Measurements from ENCODE around the gene KCNIP4.
"Not testable (repeated sequence)": the region's sequence is repeated elsewhere in the genome, so short reads cannot be mapped to it uniquely, and the experiment has no call there.

The KCNIP4 gene

GRCh38 chr4:20754036-20754435 is 1194.5 kb downstream of the KCNIP4 start:
- DNase-seq (ENCODE audit: low spot score), result peak; percentile 12

GRCh38 chr4:20752641-20753040 is 1195.9 kb downstream of the KCNIP4 start:
- DNase-seq (ENCODE audit: low spot score), result no peak

- DNase-seq (ENCODE audit: low spot score), result not testable (repeated sequence)
Observed at GRCh38 chr4:20746000-20746399, 1202.6 kb downstream of the KCNIP4 start.

GRCh38 chr4:20735931-20736330 is 1212.6 kb downstream of the KCNIP4 start:
- no peak for DNase-seq (ENCODE audit: low spot score)

DNA sequence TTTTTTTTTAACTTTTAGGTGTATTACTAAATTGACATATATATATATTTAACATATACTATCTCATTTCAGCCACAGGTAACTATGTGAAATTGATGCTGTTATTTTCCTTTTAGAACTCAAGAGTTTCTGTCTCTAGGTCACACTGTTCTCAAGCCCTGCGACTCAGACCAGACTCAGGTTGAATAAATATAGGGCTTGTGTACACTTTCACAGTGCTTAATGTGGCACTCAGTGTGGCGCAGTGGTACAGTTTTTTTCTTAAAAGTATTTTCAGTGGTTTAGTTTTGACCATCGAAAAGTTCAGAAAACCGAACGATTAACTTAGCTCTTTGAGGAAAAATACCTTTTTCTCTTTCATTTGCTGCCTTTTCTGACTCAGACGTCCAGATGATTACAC is 1223.7 kb downstream of the KCNIP4 start:
- no peak for DNase-seq (ENCODE audit: low spot score)

- no peak for DNase-seq (ENCODE audit: low spot score)
Observed at GRCh38 chr4:20723463-20723862, 1225.1 kb downstream of the KCNIP4 start.

- DNase-seq (ENCODE audit: low spot score), result no peak
Observed at GRCh38 chr4:20723019-20723418, 1225.6 kb downstream of the KCNIP4 start.

DNA sequence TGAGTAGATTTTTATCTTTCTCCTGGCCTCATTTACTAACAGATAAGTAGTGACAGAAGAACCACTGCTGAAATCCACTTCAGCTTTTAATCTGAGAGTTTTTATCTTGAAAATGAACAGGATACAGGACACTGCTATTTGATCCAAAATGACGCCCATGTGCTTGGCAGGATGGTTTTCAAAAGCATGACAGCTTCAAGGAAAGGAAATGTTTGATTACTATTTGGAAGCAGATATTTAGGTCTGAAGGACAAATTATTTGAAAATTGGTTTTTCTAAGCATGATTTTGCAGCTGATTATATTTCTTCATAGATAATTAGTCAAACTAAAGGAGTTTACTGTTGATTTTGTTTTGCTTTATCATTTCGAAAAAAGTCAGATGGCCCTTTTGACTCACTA is 1237.2 kb downstream of the KCNIP4 start:
- no peak for DNase-seq (ENCODE audit: low spot score)

- DNase-seq (ENCODE audit: low spot score), result peak; percentile 91
Observed at GRCh38 chr4:20700007-20700761, 1248.4 kb downstream of the KCNIP4 start, which contains the start of gene PACRGL. PACRGL (plus strand) TSS chr4:20700458; CDS start chr4:20704482, 4,024 bp downstream.

GRCh38 chr4:20698820-20699219 is 1249.8 kb downstream of the KCNIP4 start:
- DNase-seq (ENCODE audit: low spot score), result no peak

DNA sequence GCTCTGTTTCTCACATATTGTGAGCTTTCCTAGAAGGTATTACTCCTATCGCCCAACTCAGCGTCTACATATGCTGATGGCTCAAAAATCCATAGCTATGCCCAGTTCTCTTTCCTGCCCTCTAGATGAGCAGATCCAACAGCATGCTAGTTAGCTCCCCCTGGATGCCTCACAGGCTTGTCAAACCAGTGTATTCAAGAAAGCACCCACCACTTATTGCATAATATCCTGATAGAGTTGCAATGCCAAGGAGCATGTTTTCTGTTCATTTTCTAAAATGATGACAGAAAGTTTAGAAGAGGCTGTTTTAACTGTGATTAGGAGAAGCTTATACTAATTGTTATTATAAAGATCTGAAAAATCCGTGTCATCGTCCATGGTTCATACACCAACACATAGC is 1250.2 kb downstream of the KCNIP4 start:
- no peak for DNase-seq (ENCODE audit: low spot score)

DNA sequence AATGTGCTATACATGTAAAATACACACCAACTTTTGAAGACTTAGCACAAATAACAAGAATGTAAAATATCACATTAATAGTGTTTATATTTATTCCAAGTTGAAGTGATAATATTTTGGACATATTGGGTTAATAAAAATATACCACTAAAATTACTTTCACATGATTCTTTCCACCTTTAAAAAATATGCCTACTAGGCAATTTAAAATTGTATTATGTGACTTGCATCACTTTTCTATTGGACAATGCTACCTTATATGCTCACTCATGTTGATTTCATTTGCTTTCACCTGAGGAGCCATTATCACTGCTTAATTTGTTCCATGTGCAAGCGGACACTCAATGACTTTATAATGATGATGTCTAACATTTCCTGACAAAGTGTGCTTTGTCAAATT is 1251.8 kb downstream of the KCNIP4 start:
- DNase-seq (ENCODE audit: low spot score), result no peak

- DNase-seq (ENCODE audit: low spot score), result no peak
Observed at GRCh38 chr4:20687864-20688263, 1260.7 kb downstream of the KCNIP4 start.

DNA sequence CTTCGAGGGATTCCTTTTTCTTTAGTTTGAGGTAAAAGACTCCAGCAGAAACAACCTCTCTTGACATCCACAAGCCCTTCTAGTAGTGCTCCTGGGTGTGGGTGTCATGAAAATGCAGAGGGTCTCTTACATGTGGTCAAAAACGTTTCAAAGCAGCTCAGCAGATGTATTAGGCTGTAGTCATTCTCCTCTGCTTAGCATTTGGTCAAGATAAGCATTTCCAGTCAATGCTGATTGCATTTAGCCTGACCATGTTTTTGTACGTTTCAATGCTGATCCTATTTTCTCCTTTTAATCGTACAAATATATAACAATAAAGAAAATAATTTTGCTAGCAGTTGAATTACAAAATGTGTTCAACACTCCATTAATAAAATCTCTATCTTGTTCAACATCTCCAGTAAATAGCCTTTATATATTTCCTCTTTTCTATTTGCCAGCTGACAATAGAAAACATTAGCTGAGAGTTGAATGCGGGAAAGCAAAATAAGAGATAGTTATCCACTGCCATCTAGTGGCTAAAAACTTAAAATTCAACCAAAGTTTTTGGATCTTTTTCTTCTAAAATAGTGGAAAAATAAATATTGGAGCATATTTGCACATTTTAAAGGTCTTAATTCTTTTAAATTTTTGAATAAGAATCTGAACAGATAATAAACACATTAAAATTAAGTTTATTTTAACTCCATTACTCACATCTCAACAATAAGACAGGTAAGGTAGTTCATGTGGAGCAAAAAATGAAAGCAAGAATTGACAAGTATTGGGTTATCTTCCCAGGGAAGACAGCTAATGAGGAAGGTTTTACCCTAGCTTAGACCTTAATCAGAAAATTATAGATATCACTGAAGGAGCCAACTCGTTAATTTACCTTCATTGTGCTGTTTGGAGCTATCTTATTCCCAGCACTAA is 1263.5 kb downstream of the KCNIP4 start:
- peak; percentile 29 for DNase-seq (ENCODE audit: low spot score)

- no peak for DNase-seq (ENCODE audit: low spot score)
Observed at GRCh38 chr4:20683766-20684165, 1264.8 kb downstream of the KCNIP4 start.

GRCh38 chr4:20682853-20683252 is 1265.7 kb downstream of the KCNIP4 start:
- DNase-seq (ENCODE audit: low spot score), result no peak

GRCh38 chr4:20681271-20681670 is 1267.3 kb downstream of the KCNIP4 start:
- DNase-seq (ENCODE audit: low spot score), result no peak

DNA sequence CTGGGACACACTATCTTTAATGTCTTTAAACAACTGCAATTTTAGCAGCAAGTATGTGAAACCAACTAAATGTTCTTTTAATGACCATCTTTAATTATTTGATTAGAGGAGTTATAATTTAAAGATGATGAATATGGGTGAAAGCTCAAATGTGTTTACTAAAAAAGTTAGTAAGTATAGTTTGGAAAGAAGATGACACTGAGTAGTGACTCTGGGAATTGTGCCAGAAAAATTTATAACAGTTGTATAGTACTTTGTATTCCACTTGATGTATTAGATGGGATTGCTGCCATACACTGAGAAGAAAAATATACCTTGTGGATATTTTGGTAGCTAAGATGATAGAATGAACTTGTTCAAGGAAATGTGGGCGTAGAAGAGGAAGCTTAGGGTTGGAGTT is 1267.8 kb downstream of the KCNIP4 start:
- no peak for DNase-seq (ENCODE audit: low spot score)

GRCh38 chr4:20679951-20680350 is 1268.6 kb downstream of the KCNIP4 start:
- DNase-seq (ENCODE audit: low spot score), result no peak
